HEK293 (cell line): ENCODE measurements around the gene PMEL.
A peak's percentile ranks its signal among the peaks of the same experiment; 100 is the strongest.

Experiments
- HOXD13 ChIP-seq: sonication (generic); formaldehyde crosslinking; IDR thresholded peaks from 2 replicates; pipeline ENCODE4 v1.8.0; 2022; ENCODE audit warnings: missing genetic modification reagents, borderline replicate concordance
- MEIS1 ChIP-seq: sonication (generic); formaldehyde crosslinking; IDR thresholded peaks from 2 replicates; pipeline ENCODE4 v1.8.1; 2022; ENCODE audit warnings: missing genetic modification reagents, mild to moderate bottlenecking, borderline replicate concordance
- PATZ1 ChIP-seq: fragments of 450-650 bp; formaldehyde crosslinking; IDR thresholded peaks from 2 replicates; pipeline ENCODE4 v1.5.1; 2016; ENCODE audit warnings: missing biosample characterization, missing genetic modification characterization
- REST ChIP-seq: fragments of 450-650 bp; formaldehyde crosslinking; IDR thresholded peaks from 2 replicates; pipeline ENCODE4 v1.5.1; 2016; ENCODE audit warnings: missing biosample characterization, missing genetic modification characterization
- ZBTB48 ChIP-seq: fragments of 450-650 bp; formaldehyde crosslinking; IDR thresholded peaks from 2 replicates; pipeline ENCODE4 v1.5.1; 2016; ENCODE audit warnings: missing biosample characterization, missing genetic modification characterization
- ZEB2 ChIP-seq: fragments of 450-650 bp; formaldehyde crosslinking; IDR thresholded peaks from 2 replicates; pipeline ENCODE4 v1.5.1; 2016; ENCODE audit warnings: missing biosample characterization, missing genetic modification characterization
- ZFP37 ChIP-seq: fragments of 450-650 bp; formaldehyde crosslinking; IDR thresholded peaks from 2 replicates; pipeline ENCODE4 v1.5.1; 2016; ENCODE audit warnings: missing biosample characterization, missing genetic modification characterization
- ZNF114 ChIP-seq: fragments of 450-650 bp; formaldehyde crosslinking; IDR thresholded peaks from 2 replicates; pipeline ENCODE4 v1.5.0; 2017; ENCODE audit warnings: missing biosample characterization, missing genetic modification characterization
- ZNF138 ChIP-seq: fragments of 450-650 bp; formaldehyde crosslinking; IDR thresholded peaks from 2 replicates; pipeline ENCODE4 v1.5.1; 2016; ENCODE audit warnings: missing biosample characterization, missing genetic modification characterization, borderline replicate concordance
- ZNF335 ChIP-seq: fragments of 450-650 bp; formaldehyde crosslinking; conservative IDR thresholded peaks from 2 replicates; pipeline ENCODE4 v1.5.1; 2016; ENCODE audit warnings: missing biosample characterization, missing genetic modification characterization
- ZNF354C ChIP-seq: fragments of 450-650 bp; formaldehyde crosslinking; IDR thresholded peaks from 2 replicates; pipeline ENCODE4 v1.5.1; 2016; ENCODE audit warnings: missing biosample characterization, missing genetic modification characterization, low read depth, borderline replicate concordance
- ZNF426 ChIP-seq: fragments of 450-650 bp; formaldehyde crosslinking; IDR thresholded peaks from 2 replicates; pipeline ENCODE4 v1.5.1; 2017; ENCODE audit warnings: missing biosample characterization, missing genetic modification characterization, mild to moderate bottlenecking, inconsistent platforms, moderate library complexity
- ZNF449 ChIP-seq: fragments of 450-650 bp; formaldehyde crosslinking; IDR thresholded peaks from 2 replicates; pipeline ENCODE4 v1.5.1; 2017; ENCODE audit warnings: missing biosample characterization, mild to moderate bottlenecking, missing genetic modification characterization, moderate library complexity
- ZNF560 ChIP-seq: fragments of 450-650 bp; formaldehyde crosslinking; IDR thresholded peaks from 2 replicates; pipeline ENCODE4 v1.5.1; 2017; ENCODE audit warnings: missing biosample characterization, missing genetic modification characterization, borderline replicate concordance
- ZNF585B ChIP-seq: fragments of 450-650 bp; formaldehyde crosslinking; IDR thresholded peaks from 2 replicates; pipeline ENCODE4 v1.5.1; 2016; ENCODE audit warnings: missing biosample characterization, missing genetic modification characterization
- ZNF623 ChIP-seq: fragments of 450-650 bp; formaldehyde crosslinking; IDR thresholded peaks from 2 replicates; pipeline ENCODE4 v1.5.1; 2016; ENCODE audit warnings: missing biosample characterization, missing genetic modification characterization
- ZNF624 ChIP-seq: fragments of 450-650 bp; formaldehyde crosslinking; IDR thresholded peaks from 2 replicates; pipeline ENCODE4 v1.5.1; 2017; ENCODE audit warnings: missing biosample characterization, missing genetic modification characterization
- ZNF629 ChIP-seq: fragments of 450-650 bp; formaldehyde crosslinking; IDR thresholded peaks from 2 replicates; pipeline ENCODE4 v1.5.1; 2017; ENCODE audit warnings: missing biosample characterization, missing genetic modification characterization
- ZNF704 ChIP-seq: fragments of 450-650 bp; formaldehyde crosslinking; IDR thresholded peaks from 2 replicates; pipeline ENCODE4 v1.5.1; 2016; ENCODE audit warnings: missing biosample characterization, missing genetic modification characterization
- ZNF843 ChIP-seq: fragments of 450-650 bp; formaldehyde crosslinking; IDR thresholded peaks from 2 replicates; pipeline ENCODE4 v1.5.1; 2016; ENCODE audit warnings: missing biosample characterization, missing genetic modification characterization
- ZSCAN30 ChIP-seq: fragments of 450-650 bp; IDR thresholded peaks from 2 replicates; pipeline ENCODE4 v1.5.1; 2018; ENCODE audit warnings: missing biosample characterization, mild to moderate bottlenecking, missing genetic modification characterization, moderate library complexity
- TF ChIP-seq, protein P1 (sequence below): fragments of 450-650 bp; IDR thresholded peaks from 2 replicates; pipeline ENCODE4 v1.5.1; 2018; ENCODE audit warnings: missing biosample characterization, missing genetic modification characterization
- TF ChIP-seq, protein P2 (sequence below): fragments of 450-650 bp; formaldehyde crosslinking; conservative IDR thresholded peaks from 2 replicates; pipeline ENCODE4 v1.5.1; 2016; ENCODE audit warnings: low read depth, missing biosample characterization, missing genetic modification characterization

The PMEL gene

GRCh38 chr12:55927588-55928502, 38.0 kb downstream of the PMEL start, which contains the start of gene PYM1 (continued):
- TF ChIP-seq REST = peak; percentile 6; the same call in 1 of the 2 replicates
- TF ChIP-seq ZEB2 (tag by site-specific recombination) = no peak; the same call in 1 of the 2 replicates
- TF ChIP-seq, protein P1, sequence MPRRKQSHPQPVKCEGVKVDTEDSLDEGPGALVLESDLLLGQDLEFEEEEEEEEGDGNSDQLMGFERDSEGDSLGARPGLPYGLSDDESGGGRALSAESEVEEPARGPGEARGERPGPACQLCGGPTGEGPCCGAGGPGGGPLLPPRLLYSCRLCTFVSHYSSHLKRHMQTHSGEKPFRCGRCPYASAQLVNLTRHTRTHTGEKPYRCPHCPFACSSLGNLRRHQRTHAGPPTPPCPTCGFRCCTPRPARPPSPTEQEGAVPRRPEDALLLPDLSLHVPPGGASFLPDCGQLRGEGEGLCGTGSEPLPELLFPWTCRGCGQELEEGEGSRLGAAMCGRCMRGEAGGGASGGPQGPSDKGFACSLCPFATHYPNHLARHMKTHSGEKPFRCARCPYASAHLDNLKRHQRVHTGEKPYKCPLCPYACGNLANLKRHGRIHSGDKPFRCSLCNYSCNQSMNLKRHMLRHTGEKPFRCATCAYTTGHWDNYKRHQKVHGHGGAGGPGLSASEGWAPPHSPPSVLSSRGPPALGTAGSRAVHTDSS (tag by site-specific recombination) = no peak
- TF ChIP-seq ZNF449 = peak; percentile 94
- no peak; the same call in 1 of the 2 replicates for TF ChIP-seq ZNF843 (tag by site-specific recombination)
- TF ChIP-seq PATZ1 (tag by site-specific recombination) = peak; percentile 15; the same call in 1 of the 2 replicates
- TF ChIP-seq ZNF560 (tag by site-specific recombination) = no peak
- TF ChIP-seq MEIS1 (CRISPR knock-in tag) = no peak
- TF ChIP-seq ZNF426 (tag by site-specific recombination) = no peak
- TF ChIP-seq ZSCAN30 = peak; percentile 30
- no peak; the same call in none of the 2 replicates for TF ChIP-seq ZNF629 (tag by site-specific recombination)
- TF ChIP-seq ZBTB48 (tag by site-specific recombination) = peak; percentile 73
- no peak for TF ChIP-seq HOXD13 (CRISPR knock-in tag)
- TF ChIP-seq ZNF624 = 0 out of 2 replicates have a peak, but pooled peaks have one; percentile 4
- no peak for TF ChIP-seq ZNF704 (tag by site-specific recombination)
- no peak for TF ChIP-seq ZNF138 (tag by site-specific recombination)
- no peak for TF ChIP-seq ZNF114 (tag by site-specific recombination)
- TF ChIP-seq ZNF623 (tag by site-specific recombination) = no peak
- TF ChIP-seq ZNF354C (tag by site-specific recombination) = no peak
- TF ChIP-seq, protein P2, sequence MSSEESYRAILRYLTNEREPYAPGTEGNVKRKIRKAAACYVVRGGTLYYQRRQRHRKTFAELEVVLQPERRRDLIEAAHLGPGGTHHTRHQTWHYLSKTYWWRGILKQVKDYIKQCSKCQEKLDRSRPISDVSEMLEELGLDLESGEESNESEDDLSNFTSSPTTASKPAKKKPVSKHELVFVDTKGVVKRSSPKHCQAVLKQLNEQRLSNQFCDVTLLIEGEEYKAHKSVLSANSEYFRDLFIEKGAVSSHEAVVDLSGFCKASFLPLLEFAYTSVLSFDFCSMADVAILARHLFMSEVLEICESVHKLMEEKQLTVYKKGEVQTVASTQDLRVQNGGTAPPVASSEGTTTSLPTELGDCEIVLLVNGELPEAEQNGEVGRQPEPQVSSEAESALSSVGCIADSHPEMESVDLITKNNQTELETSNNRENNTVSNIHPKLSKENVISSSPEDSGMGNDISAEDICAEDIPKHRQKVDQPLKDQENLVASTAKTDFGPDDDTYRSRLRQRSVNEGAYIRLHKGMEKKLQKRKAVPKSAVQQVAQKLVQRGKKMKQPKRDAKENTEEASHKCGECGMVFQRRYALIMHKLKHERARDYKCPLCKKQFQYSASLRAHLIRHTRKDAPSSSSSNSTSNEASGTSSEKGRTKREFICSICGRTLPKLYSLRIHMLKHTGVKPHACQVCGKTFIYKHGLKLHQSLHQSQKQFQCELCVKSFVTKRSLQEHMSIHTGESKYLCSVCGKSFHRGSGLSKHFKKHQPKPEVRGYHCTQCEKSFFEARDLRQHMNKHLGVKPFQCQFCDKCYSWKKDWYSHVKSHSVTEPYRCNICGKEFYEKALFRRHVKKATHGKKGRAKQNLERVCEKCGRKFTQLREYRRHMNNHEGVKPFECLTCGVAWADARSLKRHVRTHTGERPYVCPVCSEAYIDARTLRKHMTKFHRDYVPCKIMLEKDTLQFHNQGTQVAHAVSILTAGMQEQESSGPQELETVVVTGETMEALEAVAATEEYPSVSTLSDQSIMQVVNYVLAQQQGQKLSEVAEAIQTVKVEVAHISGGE (tag by site-specific recombination) = peak; percentile 95
- peak; percentile 31; the same call in 1 of the 2 replicates for TF ChIP-seq ZNF335 (tag by site-specific recombination)
- TF ChIP-seq ZFP37 = peak; percentile 73; the same call in 1 of the 2 replicates
- no peak for TF ChIP-seq ZNF585B
